Thoracic aorta (tissue), 2 donors: ENCODE results near the gene LAMB3. TPM values are rescaled to one million over a fixed set of nuclear protein-coding genes. Genes with fewer than 3 reads are reported as not detected.

ENCODE experiments used
- ATAC-seq: fragments of 150-250 bp; one replicate; pipeline ENCODE4 v1.8.0; 2017; ENCODE audit warnings: low read depth; ENCODE audit not compliant: insufficient number of reproducible peaks, low FRiP score
- DNase-seq: peaks from one replicate; pipeline ENCODE4 v3.0.0-alpha.2; 2020; ENCODE audit warnings: low spot score
- H3K27ac ChIP-seq, 2 donors: fragments of 200-600 bp; sonication (generic); 1 replicate in 1 of 2; 2 replicates in 1 of 2; pipeline ENCODE4 v1.5.1; 2016; ENCODE audit warnings: mild to moderate bottlenecking in 2 of 2, moderate library complexity in 2 of 2
- H3K27me3 ChIP-seq: fragments of 200-600 bp; sonication (generic); replicated peaks from 2 replicates; pipeline ENCODE4 v1.6.0; 2016; ENCODE audit warnings: mild to moderate bottlenecking; ENCODE audit not compliant: insufficient read depth
- H3K36me3 ChIP-seq: fragments of 200-600 bp; sonication (generic); one replicate; pipeline ENCODE4 v1.5.1; 2016
- H3K4me1 ChIP-seq, 2 donors: fragments of 200-600 bp; sonication (generic); 1 replicate in 1 of 2; 2 replicates in 1 of 2; pipeline versions ENCODE4 v1.5.1 to v1.6.0; 2016; ENCODE audit warnings: low read depth in 2 of 2, mild to moderate bottlenecking in 1 of 2; ENCODE audit not compliant: control insufficient read depth in 1 of 2
- H3K4me3 ChIP-seq: fragments of 200-600 bp; sonication (generic); 2 replicates; pipeline ENCODE4 v1.5.1; 2016; ENCODE audit warnings: mild to moderate bottlenecking
- H3K9me3 ChIP-seq: fragments of 200-600 bp; sonication (generic); 2 replicates; pipeline ENCODE4 v1.5.1; 2016
- total RNA-seq, 2 donors: library from RNA; depleted of rRNA; stranded (reverse); fragments of >200 nt; gene quantifications; one replicate each; pipeline versions ENCODE4 v1.1.0 to v1.2.3, GENCODE V29; 2016
- TF ChIP-seq, protein P1 (sequence below): fragments of 200-600 bp; sonication (generic); IDR thresholded peaks from one replicate; pipeline ENCODE4 v1.5.1; 2019; ENCODE audit warnings: antibody characterized with exemption

LAMB3 gene
- total RNA-seq, 2 donors from 2014 or later = 3.4 to 5.1 TPM

DNA sequence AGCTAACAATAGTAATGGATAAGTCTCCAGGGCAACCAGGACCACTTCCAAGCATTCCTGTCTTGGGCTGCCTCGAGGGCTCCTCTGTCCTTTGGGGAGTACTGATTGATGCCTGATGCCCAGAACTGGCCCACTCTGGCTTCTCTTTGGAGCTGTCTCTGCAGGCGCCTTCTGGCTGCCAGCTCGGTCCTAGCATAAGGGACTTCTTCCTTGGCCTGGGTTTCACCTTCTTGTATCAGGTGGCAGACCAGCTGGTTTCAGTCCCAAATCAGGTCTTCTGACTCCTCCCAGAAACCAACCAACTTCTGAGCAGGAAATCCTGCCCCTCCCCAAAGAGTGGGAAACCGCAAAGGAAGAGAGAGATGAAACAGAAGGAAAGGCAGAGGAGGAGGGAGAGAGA, 33.6 kb upstream of the LAMB3 start:
- TF ChIP-seq, protein P1, sequence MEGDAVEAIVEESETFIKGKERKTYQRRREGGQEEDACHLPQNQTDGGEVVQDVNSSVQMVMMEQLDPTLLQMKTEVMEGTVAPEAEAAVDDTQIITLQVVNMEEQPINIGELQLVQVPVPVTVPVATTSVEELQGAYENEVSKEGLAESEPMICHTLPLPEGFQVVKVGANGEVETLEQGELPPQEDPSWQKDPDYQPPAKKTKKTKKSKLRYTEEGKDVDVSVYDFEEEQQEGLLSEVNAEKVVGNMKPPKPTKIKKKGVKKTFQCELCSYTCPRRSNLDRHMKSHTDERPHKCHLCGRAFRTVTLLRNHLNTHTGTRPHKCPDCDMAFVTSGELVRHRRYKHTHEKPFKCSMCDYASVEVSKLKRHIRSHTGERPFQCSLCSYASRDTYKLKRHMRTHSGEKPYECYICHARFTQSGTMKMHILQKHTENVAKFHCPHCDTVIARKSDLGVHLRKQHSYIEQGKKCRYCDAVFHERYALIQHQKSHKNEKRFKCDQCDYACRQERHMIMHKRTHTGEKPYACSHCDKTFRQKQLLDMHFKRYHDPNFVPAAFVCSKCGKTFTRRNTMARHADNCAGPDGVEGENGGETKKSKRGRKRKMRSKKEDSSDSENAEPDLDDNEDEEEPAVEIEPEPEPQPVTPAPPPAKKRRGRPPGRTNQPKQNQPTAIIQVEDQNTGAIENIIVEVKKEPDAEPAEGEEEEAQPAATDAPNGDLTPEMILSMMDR = no peak
- Histone ChIP-seq H3K36me3 (no peaks in the 10 kb centered on the region), H3K4me1 (no peaks in the 10 kb centered on the region), H3K4me3 (no peak overlapping the region), H3K27ac (no peak overlapping the region), H3K27me3 (no peaks in the 10 kb centered on the region), H3K9me3 (no peaks in the 10 kb centered on the region)
- DNase-seq = no peak
- no peak for ATAC-seq

- Histone ChIP-seq H3K27me3 (no peaks in the 10 kb centered on the region), H3K4me3 (no peak overlapping the region), H3K9me3 (no peaks in the 10 kb centered on the region), H3K36me3 (no peaks in the 10 kb centered on the region), H3K4me1 (peaks cover 11 to 14% of the 10 kb centered on the region in 2 donors), H3K27ac (no peak overlapping the region)
- DNase-seq (no peak), ATAC-seq (no peak)
- TF ChIP-seq, protein P1 = no peak
These were observed 26.8 kb upstream of the LAMB3 start for GRCh38 chr1:209678981-209679539.

- DNase-seq = no peak
- H3K4me3 ChIP-seq = peak overlapping the region; percentile 73
- no peaks in the 10 kb centered on the region for H3K9me3 ChIP-seq
- no peaks in the 10 kb centered on the region for H3K27me3 ChIP-seq
- H3K27ac ChIP-seq = no peak overlapping the region
- peaks cover 11 to 14% of the 10 kb centered on the region in 2 donors for H3K4me1 ChIP-seq
- TF ChIP-seq, protein P1 = no peak
- no peaks in the 10 kb centered on the region for H3K36me3 ChIP-seq
- ATAC-seq = no peak
These were observed 23.4 kb upstream of the LAMB3 start for GRCh38 chr1:209675565-209676154.

DNA sequence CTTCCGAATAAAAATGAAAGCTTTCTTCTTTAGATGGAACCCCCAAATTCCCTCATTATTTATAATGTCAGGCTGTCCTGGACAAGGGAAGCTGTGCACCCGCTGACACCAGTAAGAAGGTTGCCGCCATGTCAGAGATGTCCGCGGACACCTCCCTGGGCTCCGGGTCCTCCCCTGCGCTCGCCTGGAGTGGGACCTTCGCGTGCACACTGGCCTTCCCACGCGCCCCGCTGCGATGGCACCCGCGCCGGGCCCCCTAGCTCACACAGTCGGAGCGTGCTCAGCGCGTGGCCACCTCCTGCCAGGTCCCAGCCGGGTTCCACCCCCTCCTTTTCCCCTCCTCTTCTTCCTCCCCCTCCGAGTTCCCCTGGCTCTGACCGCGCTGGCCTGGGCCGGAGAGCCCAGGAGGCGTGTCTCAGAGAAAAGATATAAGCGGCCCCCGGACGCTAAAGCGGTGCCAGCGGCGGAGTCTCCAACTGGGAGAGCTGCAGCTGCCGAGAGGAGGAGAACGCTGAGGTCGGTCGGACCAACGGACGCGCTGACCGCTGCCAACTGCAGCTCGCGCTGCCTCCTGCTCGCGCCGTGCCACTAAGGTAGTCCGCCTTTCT, 22.8 kb upstream of the LAMB3 start, which contains the start of gene G0S2:
TSS of gene G0S2 (plus strand) at position 456 of the 608 bp plus-strand sequence. CDS start 273 bp downstream, outside the sequence.
- TF ChIP-seq, protein P1 = no peak

DNA sequence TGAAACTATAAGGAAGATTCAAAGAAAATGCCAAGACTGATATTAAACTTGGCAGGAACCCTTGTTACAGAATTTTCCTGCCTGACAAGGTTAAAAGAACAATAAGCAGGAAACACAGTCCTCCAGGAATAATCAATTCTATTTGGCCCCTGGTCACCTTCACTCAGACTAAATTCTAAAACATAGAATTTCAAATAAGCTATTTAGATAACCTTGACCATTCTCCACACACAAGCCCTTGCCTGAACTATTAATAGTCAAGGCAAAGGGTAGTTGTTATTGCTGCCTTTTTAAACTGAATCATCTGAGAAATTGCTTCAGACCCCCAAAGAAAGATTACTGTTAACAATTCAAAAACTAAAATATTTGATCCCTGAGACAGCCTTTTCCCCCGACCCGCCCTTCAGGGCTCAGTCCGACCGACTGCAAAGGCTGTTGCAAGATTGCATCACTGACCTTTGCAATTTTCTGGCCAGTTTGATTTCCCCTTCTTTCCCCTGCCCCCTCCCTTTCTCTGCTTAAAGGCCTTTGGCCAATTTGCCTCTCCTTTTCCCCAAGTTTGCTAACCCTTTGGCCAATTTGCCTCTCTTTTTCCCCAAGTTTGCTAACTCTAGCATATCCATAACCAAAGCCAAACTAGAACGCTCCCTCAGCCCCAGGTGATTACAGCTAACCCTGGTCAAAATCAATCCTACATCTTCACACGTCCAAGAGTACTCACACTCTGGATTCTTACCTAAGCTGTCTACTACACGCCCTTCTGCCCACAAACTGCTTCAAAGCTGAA, 21.6 kb upstream of the LAMB3 start:
- H3K27me3 ChIP-seq = no peaks in the 10 kb centered on the region
- DNase-seq (no peak), ATAC-seq (no peak)

More for the DNA sequence above, 22.8 kb upstream of the LAMB3 start, which contains the start of gene G0S2:
- DNase-seq = no peak
- Histone ChIP-seq H3K36me3 (no peaks in the 10 kb centered on the region), H3K9me3 (no peaks in the 10 kb centered on the region), H3K27me3 (no peaks in the 10 kb centered on the region), H3K4me3 (peak within 1 kb of the TSS; percentile 73), H3K4me1 (peaks cover 11 to 14% of the 10 kb centered on the region in 2 donors), H3K27ac (no peak within 1 kb of the TSS)
- peak; percentile 19 for ATAC-seq

More for the DNA sequence above, 21.6 kb upstream of the LAMB3 start:
- peaks cover 11 to 14% of the 10 kb centered on the region in 2 donors for H3K4me1 ChIP-seq
- TF ChIP-seq, protein P1 = no peak
- no peaks in the 10 kb centered on the region for H3K36me3 ChIP-seq
- H3K4me3 ChIP-seq = no peak overlapping the region
- H3K27ac ChIP-seq = no peak overlapping the region
- no peaks in the 10 kb centered on the region for H3K9me3 ChIP-seq
